ENCODE data around the gene CEMIP.

The CEMIP gene

DNA sequence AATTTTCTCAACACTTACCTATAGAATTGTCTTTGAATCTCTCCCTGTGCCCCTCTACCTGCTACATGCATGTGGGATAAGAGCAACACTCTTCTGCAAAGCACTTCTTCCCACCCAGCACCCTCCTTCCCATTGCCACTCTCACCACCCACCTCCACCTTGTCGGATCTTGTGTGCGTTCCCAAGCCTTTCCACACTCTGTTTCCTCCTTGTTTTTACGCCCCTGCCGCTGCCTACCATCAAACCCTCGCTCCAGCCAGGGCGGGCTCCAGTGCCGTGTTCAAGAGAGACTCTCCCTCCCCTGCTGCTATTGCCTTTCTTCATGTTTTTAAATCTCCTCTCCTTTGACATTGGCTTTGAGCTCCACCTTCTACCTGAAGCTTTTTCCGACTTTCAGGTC is 43.8 kb upstream of the CEMIP start:
- Histone ChIP-seq H3K27ac (replicated peaks) (no peak overlapping the region), H3K27me3 (ENCODE audit: insufficient read depth, poor library complexity, severe bottlenecking) (no peaks in the 10 kb centered on the region)
- DNase-seq (ENCODE audit: low read depth in 1 of 2, low spot score in 1 of 2), result no peak

DNA sequence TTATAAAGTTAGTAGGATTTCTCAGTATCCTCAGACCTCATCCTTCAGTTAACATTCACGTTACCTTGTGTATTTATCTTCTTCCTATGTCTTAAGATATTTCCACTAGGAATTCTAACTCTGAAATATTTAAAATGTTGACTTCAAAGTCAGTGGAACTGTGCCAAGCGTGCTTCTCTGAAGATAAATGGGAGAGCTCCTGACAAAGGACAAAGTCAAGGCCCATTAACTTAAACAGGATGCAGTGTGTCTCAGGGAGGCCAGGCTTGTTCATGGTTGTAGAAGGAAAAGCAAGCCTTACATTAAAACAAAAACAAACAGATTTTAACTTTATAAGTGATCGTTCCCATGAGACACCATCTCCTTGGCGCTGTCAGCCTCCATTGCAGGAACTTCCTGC is 42.6 kb upstream of the CEMIP start:
- Histone ChIP-seq H3K27me3 (ENCODE audit: insufficient read depth, poor library complexity, severe bottlenecking) (no peaks in the 10 kb centered on the region), H3K27ac (replicated peaks) (no peak overlapping the region), H3K4me3 (replicated peaks; ENCODE audit: insufficient read depth, low read length) (no peak overlapping the region)
- TF ChIP-seq, protein P1, sequence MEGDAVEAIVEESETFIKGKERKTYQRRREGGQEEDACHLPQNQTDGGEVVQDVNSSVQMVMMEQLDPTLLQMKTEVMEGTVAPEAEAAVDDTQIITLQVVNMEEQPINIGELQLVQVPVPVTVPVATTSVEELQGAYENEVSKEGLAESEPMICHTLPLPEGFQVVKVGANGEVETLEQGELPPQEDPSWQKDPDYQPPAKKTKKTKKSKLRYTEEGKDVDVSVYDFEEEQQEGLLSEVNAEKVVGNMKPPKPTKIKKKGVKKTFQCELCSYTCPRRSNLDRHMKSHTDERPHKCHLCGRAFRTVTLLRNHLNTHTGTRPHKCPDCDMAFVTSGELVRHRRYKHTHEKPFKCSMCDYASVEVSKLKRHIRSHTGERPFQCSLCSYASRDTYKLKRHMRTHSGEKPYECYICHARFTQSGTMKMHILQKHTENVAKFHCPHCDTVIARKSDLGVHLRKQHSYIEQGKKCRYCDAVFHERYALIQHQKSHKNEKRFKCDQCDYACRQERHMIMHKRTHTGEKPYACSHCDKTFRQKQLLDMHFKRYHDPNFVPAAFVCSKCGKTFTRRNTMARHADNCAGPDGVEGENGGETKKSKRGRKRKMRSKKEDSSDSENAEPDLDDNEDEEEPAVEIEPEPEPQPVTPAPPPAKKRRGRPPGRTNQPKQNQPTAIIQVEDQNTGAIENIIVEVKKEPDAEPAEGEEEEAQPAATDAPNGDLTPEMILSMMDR (IDR thresholded peaks at IDR 0.05; ENCODE audit: insufficient read depth, low read length), result no peak
- TF ChIP-seq POLR2AphosphoS5 (IDR thresholded peaks at IDR 0.05; ENCODE audit: low read depth) (no peak), SPI1 (IDR thresholded peaks at IDR 0.05; ENCODE audit: borderline replicate concordance, low read depth) (no peak)
- TF ChIP-seq, protein P2, sequence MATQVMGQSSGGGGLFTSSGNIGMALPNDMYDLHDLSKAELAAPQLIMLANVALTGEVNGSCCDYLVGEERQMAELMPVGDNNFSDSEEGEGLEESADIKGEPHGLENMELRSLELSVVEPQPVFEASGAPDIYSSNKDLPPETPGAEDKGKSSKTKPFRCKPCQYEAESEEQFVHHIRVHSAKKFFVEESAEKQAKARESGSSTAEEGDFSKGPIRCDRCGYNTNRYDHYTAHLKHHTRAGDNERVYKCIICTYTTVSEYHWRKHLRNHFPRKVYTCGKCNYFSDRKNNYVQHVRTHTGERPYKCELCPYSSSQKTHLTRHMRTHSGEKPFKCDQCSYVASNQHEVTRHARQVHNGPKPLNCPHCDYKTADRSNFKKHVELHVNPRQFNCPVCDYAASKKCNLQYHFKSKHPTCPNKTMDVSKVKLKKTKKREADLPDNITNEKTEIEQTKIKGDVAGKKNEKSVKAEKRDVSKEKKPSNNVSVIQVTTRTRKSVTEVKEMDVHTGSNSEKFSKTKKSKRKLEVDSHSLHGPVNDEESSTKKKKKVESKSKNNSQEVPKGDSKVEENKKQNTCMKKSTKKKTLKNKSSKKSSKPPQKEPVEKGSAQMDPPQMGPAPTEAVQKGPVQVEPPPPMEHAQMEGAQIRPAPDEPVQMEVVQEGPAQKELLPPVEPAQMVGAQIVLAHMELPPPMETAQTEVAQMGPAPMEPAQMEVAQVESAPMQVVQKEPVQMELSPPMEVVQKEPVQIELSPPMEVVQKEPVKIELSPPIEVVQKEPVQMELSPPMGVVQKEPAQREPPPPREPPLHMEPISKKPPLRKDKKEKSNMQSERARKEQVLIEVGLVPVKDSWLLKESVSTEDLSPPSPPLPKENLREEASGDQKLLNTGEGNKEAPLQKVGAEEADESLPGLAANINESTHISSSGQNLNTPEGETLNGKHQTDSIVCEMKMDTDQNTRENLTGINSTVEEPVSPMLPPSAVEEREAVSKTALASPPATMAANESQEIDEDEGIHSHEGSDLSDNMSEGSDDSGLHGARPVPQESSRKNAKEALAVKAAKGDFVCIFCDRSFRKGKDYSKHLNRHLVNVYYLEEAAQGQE (IDR thresholded peaks at IDR 0.05; ENCODE audit: insufficient replicate concordance, low read depth), result no peak
- no peak for DNase-seq (ENCODE audit: low read depth in 1 of 2, low spot score in 1 of 2)

More for the DNA sequence above, 43.8 kb upstream of the CEMIP start:
- TF ChIP-seq, protein P2 (IDR thresholded peaks at IDR 0.05; ENCODE audit: insufficient replicate concordance, low read depth), result no peak
- TF ChIP-seq SPI1 (IDR thresholded peaks at IDR 0.05; ENCODE audit: borderline replicate concordance, low read depth), result no peak
- no peak for TF ChIP-seq POLR2AphosphoS5 (IDR thresholded peaks at IDR 0.05; ENCODE audit: low read depth)
- TF ChIP-seq, protein P1 (IDR thresholded peaks at IDR 0.05; ENCODE audit: insufficient read depth, low read length), result no peak
- TF ChIP-seq GABPA (IDR thresholded peaks at IDR 0.05; ENCODE audit: low read depth), result no peak
- no peak overlapping the region for H3K4me3 ChIP-seq (replicated peaks; ENCODE audit: insufficient read depth, low read length)

DNA sequence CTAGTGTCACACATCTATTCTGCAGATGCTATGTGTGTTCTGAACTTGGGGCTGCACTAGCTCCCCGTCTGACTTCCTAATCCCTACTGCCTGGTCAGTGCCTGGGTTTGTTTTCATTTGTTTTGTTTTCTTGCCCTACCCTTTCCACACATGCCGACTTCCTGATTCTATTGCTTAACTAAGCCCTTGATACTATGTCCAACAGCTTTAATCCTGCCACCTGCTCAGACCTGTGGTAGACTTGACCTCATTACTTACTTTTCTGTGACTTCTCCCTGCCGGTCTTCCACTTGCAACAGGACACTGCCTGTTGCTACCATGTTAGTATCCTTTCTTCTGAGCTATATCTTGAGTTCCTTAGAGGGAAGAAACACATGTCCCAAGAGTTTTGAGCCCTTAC is 39.3 kb upstream of the CEMIP start:
- Histone ChIP-seq H3K4me3 (replicated peaks; ENCODE audit: insufficient read depth, low read length) (no peak overlapping the region), H3K27me3 (ENCODE audit: insufficient read depth, poor library complexity, severe bottlenecking) (no peaks in the 10 kb centered on the region), H3K27ac (replicated peaks) (no peak overlapping the region)
- TF ChIP-seq SPI1 (IDR thresholded peaks at IDR 0.05; ENCODE audit: borderline replicate concordance, low read depth) (no peak), GABPA (IDR thresholded peaks at IDR 0.05; ENCODE audit: low read depth) (no peak), POLR2AphosphoS5 (IDR thresholded peaks at IDR 0.05; ENCODE audit: low read depth) (no peak)
- TF ChIP-seq, protein P2 (IDR thresholded peaks at IDR 0.05; ENCODE audit: insufficient replicate concordance, low read depth), result no peak
- TF ChIP-seq, protein P1 (IDR thresholded peaks at IDR 0.05; ENCODE audit: insufficient read depth, low read length), result no peak
- DNase-seq (ENCODE audit: low read depth in 1 of 2, low spot score in 1 of 2), result peak in 1 of 2 experiments; percentile 12

Measured in HL-60 (cell line).